Cardiac septum (tissue), 1 donor: ENCODE data around the gene SLC16A5. TPM values are rescaled to one million over a fixed set of nuclear protein-coding genes. Genes with fewer than 3 reads are reported as not detected.

Experiments used
- DNase-seq: peaks from one replicate; pipeline ENCODE4 v3.0.0-alpha.2; 2020; ENCODE audit warnings: low spot score
- intact Hi-C: fragments of 100-400 bp; cut with DNase I; formaldehyde crosslinking; loops from one replicate; pipeline ENCODE4 v1.14.0; 2022
- total RNA-seq: library from RNA; stranded (reverse); fragmentation: NEBNext Ultra II Directional; extraction: Animal tissue kit (Norgen Biotek cat#: 25700); gene quantifications from one replicate; pipeline ENCODE4 v1.2.1, GENCODE V29; 2021
- donor health status: DM: no; HTN: no; CAD: no.

The SLC16A5 gene
- total RNA-seq, 1 donor from 2014 or later = 22.7 TPM

GRCh38 chr17:75147878-75148546 lies 60.3 kb downstream of the SLC16A5 start:
- intact Hi-C loops = no loop called here
- DNase-seq = no peak

GRCh38 chr17:75151930-75152329 lies 64.2 kb downstream of the SLC16A5 start:
- DNase-seq = no peak
- intact Hi-C loops = loop anchor here (5.0 kb wide), 1 partner anchor 40 kb away; no protein-coding TSS in a partner anchor

- no peak for DNase-seq
- intact Hi-C loops = loop anchor here (5.0 kb wide), 1 partner anchor 40 kb away; no protein-coding TSS in a partner anchor
These were observed 64.8 kb downstream of the SLC16A5 start for GRCh38 chr17:75152523-75152921.

- no peak for DNase-seq
- intact Hi-C loops = loop anchor here (5.0 kb wide), 1 partner anchor 41 kb away; no protein-coding TSS in a partner anchor
These were observed 65.4 kb downstream of the SLC16A5 start for GRCh38 chr17:75152922-75153779.

- intact Hi-C loops = loop anchor here (5.0 kb wide), 1 partner anchor 41 kb away; no protein-coding TSS in a partner anchor
- DNase-seq = no peak
These were observed 66.0 kb downstream of the SLC16A5 start for GRCh38 chr17:75153780-75154194.

- peak; percentile 98 for DNase-seq
- intact Hi-C loops = loop anchor here (5.0 kb wide), 1 partner anchor 42 kb away; no protein-coding TSS in a partner anchor
These were observed 66.7 kb downstream of the SLC16A5 start, which contains the start of gene JPT1 for GRCh38 chr17:75154195-75155106. Gene JPT1 (minus strand): TSS chr17:75154512. CDS start chr17:75154397, 115 bp downstream.

GRCh38 chr17:75155191-75155601 lies 67.4 kb downstream of the SLC16A5 start:
- no peak for DNase-seq
- intact Hi-C loops = no loop called here

Other genes with a start within 250 kb of the SLC16A5 start
- gene GRIN2C, start 228.1 kb upstream of the SLC16A5 start, total RNA-seq = 0.70 TPM
- gene FDXR, start 215.0 kb upstream of the SLC16A5 start, total RNA-seq = 3.9 TPM
- gene FADS6, start 194.3 kb upstream of the SLC16A5 start, total RNA-seq = not detected
- not detected for gene USH1G, start 164.7 kb upstream of the SLC16A5 start, total RNA-seq
- not detected for gene OTOP2, start 163.7 kb upstream of the SLC16A5 start, total RNA-seq
- gene OTOP3, start 152.1 kb upstream of the SLC16A5 start, total RNA-seq = not detected
- 9.0 TPM for gene HID1, start 115.2 kb upstream of the SLC16A5 start, total RNA-seq
- 20.1 TPM for gene CDR2L, start 100.3 kb upstream of the SLC16A5 start, total RNA-seq
- 39.3 TPM for gene MRPL58, start 75.3 kb upstream of the SLC16A5 start, total RNA-seq
- 616 TPM for gene ATP5PD, start 41.0 kb upstream of the SLC16A5 start, total RNA-seq
- 43.2 TPM for gene KCTD2, start 40.7 kb upstream of the SLC16A5 start, total RNA-seq
- 8.0 TPM for gene ARMC7, start 22.0 kb downstream of the SLC16A5 start, total RNA-seq
- 27.7 TPM for gene NT5C, start 43.8 kb downstream of the SLC16A5 start, total RNA-seq
- 15.2 TPM for gene JPT1, start 66.6 kb downstream of the SLC16A5 start, total RNA-seq
- 214 TPM for gene SUMO2, start 95.0 kb downstream of the SLC16A5 start, total RNA-seq
- gene NUP85, start 117.7 kb downstream of the SLC16A5 start, total RNA-seq = 26.3 TPM
- gene GGA3, start 173.7 kb downstream of the SLC16A5 start, total RNA-seq = 24.2 TPM
- gene MRPS7, start 173.9 kb downstream of the SLC16A5 start, total RNA-seq = 102 TPM
- gene MIF4GD, start 183.3 kb downstream of the SLC16A5 start, total RNA-seq = 18.1 TPM
- 8.5 TPM for gene SLC25A19, start 201.5 kb downstream of the SLC16A5 start, total RNA-seq